HL-60 (cell line): ENCODE results near the gene SLC4A1.

Source experiments
- CTCF ChIP-seq: IDR thresholded peaks from one replicate; pipeline ENCODE4 v1.5.1; 2011; ENCODE audit warnings: low read length, control low read depth, inconsistent platforms; ENCODE audit not compliant: insufficient read depth
- POLR2AphosphoS5 ChIP-seq: IDR thresholded peaks from 2 replicates; pipeline ENCODE4 v1.6.1; 2012; ENCODE audit warnings: low read depth
- REST ChIP-seq: IDR thresholded peaks from 2 replicates; pipeline ENCODE4 v1.6.1; 2012; ENCODE audit warnings: low read depth; ENCODE audit not compliant: insufficient replicate concordance

GRCh38 chr17:44272954-44273353 lies 5.0 kb upstream of the SLC4A1 start:
- no peak for TF ChIP-seq CTCF
- TF ChIP-seq REST: no peak
- TF ChIP-seq POLR2AphosphoS5: no peak
